ENCODE measurements around the gene PITHD1.
A peak's percentile ranks its signal among the peaks of the same experiment; 100 is the strongest.
"Not testable (repeated sequence)": the region's sequence is repeated elsewhere in the genome, so short reads cannot be mapped to it uniquely, and the experiment has no call there.

Gene PITHD1

GRCh38 chr1:23774174-23774880 is 3.9 kb upstream of the PITHD1 start:
- no peak for DNase-seq

DNA sequence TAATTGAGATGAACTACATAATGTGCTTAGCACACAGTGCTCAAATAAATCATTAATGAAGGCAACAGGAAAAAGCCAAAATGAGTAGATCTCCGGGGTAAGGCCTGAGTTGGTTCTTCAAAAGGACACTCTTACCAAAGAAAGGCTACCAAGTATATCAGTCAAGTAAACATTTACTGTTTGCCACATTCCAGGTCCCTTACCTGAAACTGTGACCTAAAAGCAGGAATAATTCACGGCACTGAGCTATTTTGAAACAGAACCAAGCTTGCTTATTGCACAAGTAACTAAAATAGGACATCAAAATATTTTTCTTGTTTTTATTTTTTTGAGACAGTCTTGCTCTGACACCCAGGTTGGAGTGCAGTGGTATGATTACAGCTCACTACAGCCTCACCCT is 2.0 kb upstream of the PITHD1 start:
- DNase-seq = no peak

DNA sequence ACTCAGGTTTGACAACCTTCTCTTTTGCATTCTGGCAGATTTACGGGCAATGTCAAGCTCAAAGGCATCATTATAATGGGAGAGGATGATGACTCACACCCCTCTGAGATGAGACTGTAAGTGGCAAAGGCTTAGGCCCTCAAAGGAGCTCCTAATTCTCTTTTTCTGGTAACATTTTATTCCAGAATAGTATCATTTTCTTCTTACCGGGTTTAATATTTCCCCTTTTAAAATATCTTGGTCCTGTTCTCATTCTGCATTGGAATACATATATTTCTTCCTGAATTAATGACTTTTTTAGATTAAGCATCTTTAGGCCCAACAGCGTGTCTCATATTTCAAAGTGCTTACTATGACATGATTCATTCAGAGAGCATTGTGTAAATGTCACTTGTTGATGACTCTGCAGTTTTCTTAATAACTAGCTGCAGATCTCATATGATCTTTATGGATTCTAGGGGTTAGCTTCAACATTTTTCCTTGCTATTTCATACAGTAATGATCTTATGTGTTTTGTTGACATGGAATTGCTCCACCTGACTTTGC is 1.7 kb downstream of the PITHD1 start:
- no peak for DNase-seq

- not testable (repeated sequence) for DNase-seq
These were observed 4.9 kb downstream of the PITHD1 start for GRCh38 chr1:23783141-23783540.

DNA sequence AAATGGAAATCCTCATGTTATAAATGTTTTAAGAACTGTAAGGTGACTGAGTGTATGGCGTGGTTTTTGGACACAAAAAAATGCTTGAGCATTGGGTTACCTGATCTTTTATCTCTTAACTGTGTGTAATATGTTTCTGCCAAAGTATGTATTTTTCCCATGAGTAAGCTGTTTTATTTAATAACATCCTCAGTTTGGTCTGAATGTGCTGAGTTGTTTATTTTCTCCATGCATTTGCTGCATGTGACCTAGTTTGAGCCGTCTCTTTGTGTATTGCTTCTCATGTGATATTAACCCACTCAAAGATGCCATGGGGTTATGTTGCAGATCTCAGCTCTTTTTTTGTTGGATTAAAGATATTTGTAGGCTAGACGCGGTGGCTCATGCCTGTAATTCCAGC is 6.6 kb downstream of the PITHD1 start:
- DNase-seq = no peak

DNA sequence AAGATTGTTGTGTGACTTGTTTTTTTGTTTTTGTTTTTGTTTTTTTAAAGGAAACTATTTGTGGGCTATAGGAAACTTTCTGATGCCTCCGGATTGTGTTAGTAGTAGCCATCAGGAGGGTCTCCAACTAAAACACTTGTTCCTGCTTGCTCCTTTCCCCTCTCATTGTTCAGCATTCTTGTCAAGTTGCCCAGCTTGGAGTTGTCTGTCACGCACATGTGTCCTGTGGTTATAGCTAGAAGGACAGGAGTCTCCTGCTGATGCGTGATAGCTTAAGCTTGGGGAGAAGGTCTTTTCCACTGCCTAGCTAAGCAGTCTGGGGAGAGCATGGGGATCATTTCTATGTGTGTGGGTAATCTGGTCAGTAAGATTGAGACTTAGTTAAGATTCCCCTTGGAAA is 9.5 kb downstream of the PITHD1 start:
- no peak for DNase-seq

DNA sequence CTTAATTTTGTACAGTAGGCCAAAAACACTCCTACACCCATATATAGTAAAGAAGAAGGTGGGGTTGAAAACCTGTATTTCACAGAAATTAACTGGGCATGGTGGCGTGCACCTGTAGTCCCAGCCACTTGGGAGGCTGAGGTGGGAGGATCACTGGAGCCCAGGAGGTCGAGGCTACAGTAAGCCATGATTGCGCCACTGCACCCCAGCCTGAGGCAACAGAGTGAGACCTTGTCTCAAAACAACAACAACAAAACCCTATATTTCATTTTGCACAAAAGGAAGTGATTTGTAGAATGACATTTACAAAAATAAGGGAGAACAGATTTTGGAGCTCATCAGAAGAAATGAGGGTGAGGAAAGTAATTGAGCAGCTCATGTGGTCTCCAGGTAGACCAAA is 10.5 kb downstream of the PITHD1 start:
- DNase-seq = no peak

- peak; percentile 95 for DNase-seq
These were observed 12.7 kb downstream of the PITHD1 start, which contains the start of gene LYPLA2 for GRCh38 chr1:23790696-23791515. Gene LYPLA2 (plus strand): TSS chr1:23791145. CDS start chr1:23792683, 1,538 bp downstream.

DNA sequence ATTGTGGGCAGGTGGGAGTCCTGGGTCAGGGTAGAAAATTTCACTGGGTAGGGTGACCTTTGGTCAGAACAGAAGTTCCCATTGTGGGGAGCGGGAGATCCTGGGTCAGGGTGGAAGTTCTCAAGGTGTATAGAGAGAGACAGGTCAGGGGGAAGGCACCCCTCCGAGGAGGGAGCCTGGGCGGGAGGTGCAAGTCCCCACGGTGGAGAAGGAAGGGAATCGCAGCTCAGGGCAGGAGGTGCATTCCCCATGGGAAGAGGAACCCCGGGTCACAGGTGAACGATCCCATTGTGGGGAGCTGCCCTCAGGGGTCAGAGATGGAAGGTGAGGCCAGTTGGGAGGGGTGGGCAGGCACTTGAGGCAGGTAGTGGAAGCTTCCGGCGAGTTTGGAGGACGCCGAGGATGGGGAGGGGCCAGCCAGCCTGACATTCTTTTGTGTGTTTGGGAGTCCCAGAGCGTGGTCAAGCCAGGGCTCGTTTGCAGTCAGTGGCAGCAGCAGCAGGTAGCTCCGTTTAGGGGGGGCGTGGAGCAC is 13.4 kb downstream of the PITHD1 start:
- no peak for DNase-seq

- DNase-seq = no peak
These were observed 14.1 kb downstream of the PITHD1 start for GRCh38 chr1:23792151-23792945.

- DNase-seq = no peak
These were observed 15.0 kb downstream of the PITHD1 start for GRCh38 chr1:23793018-23793781.

DNA sequence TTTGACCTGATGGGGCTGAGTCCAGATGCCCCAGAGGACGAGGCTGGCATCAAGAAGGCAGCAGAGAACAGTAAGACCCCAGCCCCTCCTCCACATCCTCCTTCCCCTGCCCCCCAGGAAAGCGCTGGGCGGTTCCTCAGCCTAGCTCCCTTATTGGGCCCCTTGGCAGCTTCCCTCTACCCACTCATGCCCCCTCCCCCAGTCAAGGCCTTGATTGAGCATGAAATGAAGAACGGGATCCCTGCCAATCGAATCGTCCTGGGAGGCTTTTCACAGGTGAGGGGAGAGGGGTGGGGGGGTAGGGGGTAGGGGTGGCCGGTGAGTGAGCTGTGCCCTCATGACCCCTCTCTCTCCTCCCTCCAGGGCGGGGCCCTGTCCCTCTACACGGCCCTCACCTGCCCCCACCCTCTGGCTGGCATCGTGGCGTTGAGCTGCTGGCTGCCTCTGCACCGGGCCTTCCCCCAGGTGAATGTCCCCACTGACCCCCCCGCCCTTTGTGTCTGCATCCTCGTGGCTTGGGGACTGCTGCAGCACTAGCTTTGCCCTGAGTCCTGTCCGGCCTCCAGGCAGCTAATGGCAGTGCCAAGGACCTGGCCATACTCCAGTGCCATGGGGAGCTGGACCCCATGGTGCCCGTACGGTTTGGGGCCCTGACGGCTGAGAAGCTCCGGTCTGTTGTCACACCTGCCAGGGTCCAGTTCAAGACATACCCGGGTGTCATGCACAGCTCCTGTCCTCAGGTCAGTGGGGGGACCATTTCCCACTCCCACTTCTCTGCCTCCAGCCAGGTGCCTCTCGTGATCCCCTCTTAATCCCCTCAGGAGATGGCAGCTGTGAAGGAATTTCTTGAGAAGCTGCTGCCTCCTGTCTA is 15.9 kb downstream of the PITHD1 start:
- no peak for DNase-seq

GRCh38 chr1:23794732-23795182 is 16.5 kb downstream of the PITHD1 start:
- DNase-seq = not testable (repeated sequence)

GRCh38 chr1:23795676-23796465 is 17.7 kb downstream of the PITHD1 start:
- no peak for DNase-seq

GRCh38 chr1:23796466-23797271 is 18.5 kb downstream of the PITHD1 start:
- DNase-seq = no peak

GRCh38 chr1:23797478-23798448 is 19.5 kb downstream of the PITHD1 start:
- no peak for DNase-seq

DNA sequence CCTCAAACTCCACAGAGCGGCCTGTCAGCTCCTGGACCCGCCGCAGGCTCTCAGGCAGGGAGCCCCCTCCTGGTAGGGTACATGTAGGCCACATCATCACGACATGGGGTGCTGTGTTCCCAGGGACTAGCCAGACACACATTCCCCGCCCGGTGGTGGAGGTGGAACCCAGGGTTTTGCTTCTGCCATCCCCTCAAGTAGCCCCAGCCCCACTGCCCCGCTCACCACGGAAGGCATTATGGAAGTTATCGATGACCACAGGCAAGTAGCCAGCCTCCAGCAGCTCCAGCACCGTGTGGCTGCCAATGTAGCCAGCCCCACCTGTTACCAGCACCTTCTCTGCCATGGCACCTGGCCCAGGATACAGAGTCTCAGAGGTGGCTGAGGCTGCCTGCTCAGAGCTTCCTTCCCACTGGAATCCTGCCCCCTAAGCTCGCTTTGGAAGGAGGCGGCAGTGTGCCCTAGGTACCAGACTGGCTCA is 20.5 kb downstream of the PITHD1 start:
- DNase-seq = no peak

- no peak for DNase-seq
These were observed 21.0 kb downstream of the PITHD1 start for GRCh38 chr1:23799255-23799569.

Measured in midbrain (tissue), 1 donor.